HepG2 (cell line): ENCODE data around the gene TBKBP1. TPM values are rescaled to one million over a fixed set of nuclear protein-coding genes. Genes with fewer than 3 reads are reported as not detected.

ENCODE experiments used
- DNMT3B ChIP-seq: conservative IDR thresholded peaks from 2 replicates; pipeline ENCODE4 v1.6.1; 2016; ENCODE audit warnings: missing biosample characterization, control low read depth
- EEA1 ChIP-seq: sonication (generic); formaldehyde crosslinking; IDR thresholded peaks from 2 replicates; pipeline ENCODE4 v1.5.1; 2020; ENCODE audit warnings: mild to moderate bottlenecking, missing genetic modification reagents, borderline replicate concordance
- IRF1 ChIP-seq: sonication (generic); formaldehyde crosslinking; IDR thresholded peaks from 2 replicates; pipeline ENCODE4 v1.4.0; 2020; ENCODE audit warnings: low read depth, mild to moderate bottlenecking, missing genetic modification reagents
- NKX3-1 ChIP-seq: sonication (generic); formaldehyde crosslinking; IDR thresholded peaks from 2 replicates; pipeline ENCODE4 v1.5.0; 2020; ENCODE audit warnings: missing genetic modification reagents
- NR2F6 ChIP-seq, 2 experiments: IDR thresholded peaks; 2 replicates each; pipeline ENCODE4 v1.6.1; 2016; ENCODE audit warnings: antibody characterized with exemption in 1 of 2, mild to moderate bottlenecking in 1 of 2
- TRIM24 ChIP-seq: sonication (generic); formaldehyde crosslinking; IDR thresholded peaks from 2 replicates; pipeline ENCODE4 v1.8.0; 2022; ENCODE audit warnings: mild to moderate bottlenecking, missing genetic modification reagents
- ZBTB2 ChIP-seq: sonication (generic); formaldehyde crosslinking; IDR thresholded peaks from 2 replicates; pipeline ENCODE4 v1.8.0; 2022; ENCODE audit warnings: low read depth, missing genetic modification reagents
- ZBTB39 ChIP-seq: sonication (generic); formaldehyde crosslinking; IDR thresholded peaks from 2 replicates; pipeline ENCODE4 v1.5.0; 2020; ENCODE audit warnings: missing genetic modification reagents
- ZNF280B ChIP-seq: sonication (generic); formaldehyde crosslinking; IDR thresholded peaks from 2 replicates; pipeline ENCODE4 v1.5.0; 2020; ENCODE audit warnings: missing genetic modification reagents, mild to moderate bottlenecking, borderline replicate concordance
- ZNF674 ChIP-seq: sonication (generic); formaldehyde crosslinking; IDR thresholded peaks from 2 replicates; pipeline ENCODE4 v1.5.0; 2020; ENCODE audit warnings: low read depth, mild to moderate bottlenecking, missing genetic modification reagents
- ZNF816 ChIP-seq: sonication (generic); formaldehyde crosslinking; IDR thresholded peaks from 2 replicates; pipeline ENCODE4 v1.8.0; 2022; ENCODE audit warnings: missing genetic modification reagents, mild to moderate bottlenecking, borderline replicate concordance
- polyA plus RNA-seq, 8 experiments: library from polyadenylated mRNA; depleted of rRNA in 3 of 8; stranded (reverse) in 7 of 8; unstranded in 1 of 8; fragments of >200 nt; fragmentation: Illumina TruSeq in 4 of 8; extraction: Trizol in 4 of 8; gene quantifications; 2 replicates each; pipeline versions ENCODE4 v1.2.1 to v1.2.3, GENCODE V29; 2011 to 2016; ENCODE audit warnings: low read depth in 4 of 8, missing spikeins in 1 of 8, mixed read lengths in 1 of 8; ENCODE audit not compliant: insufficient read depth in 1 of 8
- total RNA-seq, 5 experiments: library from RNA; depleted of rRNA; stranded (reverse); fragments of >200 nt; fragmentation: Illumina TruSeq; extraction: Trizol; gene quantifications; 2 replicates each; pipeline ENCODE4 v1.2.3, GENCODE V29; 2016; ENCODE audit warnings: low read depth in 1 of 5
- TF ChIP-seq, protein P1 (sequence below): sonication (generic); formaldehyde crosslinking; IDR thresholded peaks from 2 replicates; pipeline ENCODE4 v1.4.0; 2020; ENCODE audit warnings: low read depth, missing genetic modification reagents
- TF ChIP-seq, protein P2 (sequence below): sonication (generic); formaldehyde crosslinking; IDR thresholded peaks from 2 replicates; pipeline ENCODE4 v1.8.0; 2022; ENCODE audit warnings: missing genetic modification reagents, mild to moderate bottlenecking, moderate library complexity, borderline replicate concordance

Gene TBKBP1
- total and polyA plus RNA-seq, 2 of the 13 experiments (the other 11 are each of a cell fraction or from before 2014, with no cell fraction given) = 2.6 to 7.0 TPM

DNA sequence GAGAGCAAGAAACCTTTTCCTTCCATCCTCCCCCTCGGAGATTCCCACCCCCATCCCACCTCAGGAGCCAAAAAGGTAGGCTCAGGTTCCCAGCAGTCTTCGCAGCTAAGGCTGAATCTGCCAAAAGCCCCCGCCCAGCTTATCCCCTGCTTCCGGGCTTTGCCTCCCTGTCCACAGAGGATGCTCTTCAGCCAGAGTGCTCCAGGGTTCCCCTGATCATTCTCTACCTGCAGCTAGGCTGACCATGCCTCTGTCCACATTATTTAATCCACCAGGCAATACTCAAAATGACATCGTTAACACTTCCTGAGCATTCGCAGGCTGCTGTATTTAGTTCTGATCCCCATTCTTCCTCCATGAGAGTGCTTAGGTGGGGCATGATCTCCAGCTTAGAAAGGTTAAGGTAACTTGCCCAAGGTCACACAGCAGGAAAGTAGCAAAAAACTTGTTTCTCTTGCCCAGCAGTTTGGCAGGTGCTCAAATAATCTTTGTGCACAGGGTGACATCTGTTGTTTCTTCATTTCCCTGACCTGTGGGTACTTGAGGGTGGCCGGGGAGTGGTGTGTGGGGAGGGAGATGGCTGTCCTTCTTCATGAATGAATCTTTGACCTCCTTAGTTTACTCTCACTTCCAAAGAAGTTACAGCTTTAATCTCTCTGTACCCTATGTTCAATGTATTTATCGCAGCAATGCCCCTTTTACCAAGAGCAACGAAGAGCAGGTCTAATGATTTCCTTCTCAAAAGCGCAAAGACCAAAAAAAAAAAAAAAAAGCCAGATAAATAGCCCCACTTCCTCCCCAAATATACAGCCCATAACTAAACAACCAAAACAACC is 848 bp upstream of the TBKBP1 start (continued):
- TF ChIP-seq IRF1 (CRISPR knock-in tag) (no peak), ZBTB39 (CRISPR knock-in tag) (no peak), ZNF674 (CRISPR knock-in tag) (no peak), TRIM24 (CRISPR knock-in tag) (no peak), ZNF280B (CRISPR knock-in tag) (no peak), NKX3-1 (0 out of 2 replicates have a peak, but pooled peaks have one; percentile 40), DNMT3B (0 out of 2 replicates have a peak, but pooled peaks have one; percentile 46), ZBTB2 (no peak), NR2F6 (IDR thresholded peaks at IDR 0.05) (0 out of 2 replicates have a peak, but pooled peaks have one; percentile 9), NR2F6 (CRISPR knock-in tag; IDR thresholded peaks at IDR 0.05) (no peak; the same call in 1 of the 2 replicates), ZNF816 (CRISPR knock-in tag) (no peak), EEA1 (CRISPR knock-in tag) (no peak)
- TF ChIP-seq, protein P1, sequence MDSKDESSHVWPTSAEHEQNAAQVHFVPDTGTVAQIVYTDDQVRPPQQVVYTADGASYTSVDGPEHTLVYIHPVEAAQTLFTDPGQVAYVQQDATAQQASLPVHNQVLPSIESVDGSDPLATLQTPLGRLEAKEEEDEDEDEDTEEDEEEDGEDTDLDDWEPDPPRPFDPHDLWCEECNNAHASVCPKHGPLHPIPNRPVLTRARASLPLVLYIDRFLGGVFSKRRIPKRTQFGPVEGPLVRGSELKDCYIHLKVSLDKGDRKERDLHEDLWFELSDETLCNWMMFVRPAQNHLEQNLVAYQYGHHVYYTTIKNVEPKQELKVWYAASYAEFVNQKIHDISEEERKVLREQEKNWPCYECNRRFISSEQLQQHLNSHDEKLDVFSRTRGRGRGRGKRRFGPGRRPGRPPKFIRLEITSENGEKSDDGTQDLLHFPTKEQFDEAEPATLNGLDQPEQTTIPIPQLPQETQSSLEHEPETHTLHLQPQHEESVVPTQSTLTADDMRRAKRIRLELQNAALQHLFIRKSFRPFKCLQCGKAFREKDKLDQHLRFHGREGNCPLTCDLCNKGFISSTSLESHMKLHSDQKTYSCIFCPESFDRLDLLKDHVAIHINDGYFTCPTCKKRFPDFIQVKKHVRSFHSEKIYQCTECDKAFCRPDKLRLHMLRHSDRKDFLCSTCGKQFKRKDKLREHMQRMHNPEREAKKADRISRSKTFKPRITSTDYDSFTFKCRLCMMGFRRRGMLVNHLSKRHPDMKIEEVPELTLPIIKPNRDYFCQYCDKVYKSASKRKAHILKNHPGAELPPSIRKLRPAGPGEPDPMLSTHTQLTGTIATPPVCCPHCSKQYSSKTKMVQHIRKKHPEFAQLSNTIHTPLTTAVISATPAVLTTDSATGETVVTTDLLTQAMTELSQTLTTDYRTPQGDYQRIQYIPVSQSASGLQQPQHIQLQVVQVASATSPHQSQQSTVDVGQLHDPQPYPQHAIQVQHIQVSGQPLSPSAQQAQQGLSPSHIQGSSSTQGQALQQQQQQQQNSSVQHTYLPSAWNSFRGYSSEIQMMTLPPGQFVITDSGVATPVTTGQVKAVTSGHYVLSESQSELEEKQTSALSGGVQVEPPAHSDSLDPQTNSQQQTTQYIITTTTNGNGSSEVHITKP (CRISPR knock-in tag) = no peak
- TF ChIP-seq, protein P2, sequence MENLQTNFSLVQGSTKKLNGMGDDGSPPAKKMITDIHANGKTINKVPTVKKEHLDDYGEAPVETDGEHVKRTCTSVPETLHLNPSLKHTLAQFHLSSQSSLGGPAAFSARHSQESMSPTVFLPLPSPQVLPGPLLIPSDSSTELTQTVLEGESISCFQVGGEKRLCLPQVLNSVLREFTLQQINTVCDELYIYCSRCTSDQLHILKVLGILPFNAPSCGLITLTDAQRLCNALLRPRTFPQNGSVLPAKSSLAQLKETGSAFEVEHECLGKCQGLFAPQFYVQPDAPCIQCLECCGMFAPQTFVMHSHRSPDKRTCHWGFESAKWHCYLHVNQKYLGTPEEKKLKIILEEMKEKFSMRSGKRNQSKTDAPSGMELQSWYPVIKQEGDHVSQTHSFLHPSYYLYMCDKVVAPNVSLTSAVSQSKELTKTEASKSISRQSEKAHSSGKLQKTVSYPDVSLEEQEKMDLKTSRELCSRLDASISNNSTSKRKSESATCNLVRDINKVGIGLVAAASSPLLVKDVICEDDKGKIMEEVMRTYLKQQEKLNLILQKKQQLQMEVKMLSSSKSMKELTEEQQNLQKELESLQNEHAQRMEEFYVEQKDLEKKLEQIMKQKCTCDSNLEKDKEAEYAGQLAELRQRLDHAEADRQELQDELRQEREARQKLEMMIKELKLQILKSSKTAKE (CRISPR knock-in tag) = no peak
